ENCODE measurements around the gene XPO4.

DNA sequence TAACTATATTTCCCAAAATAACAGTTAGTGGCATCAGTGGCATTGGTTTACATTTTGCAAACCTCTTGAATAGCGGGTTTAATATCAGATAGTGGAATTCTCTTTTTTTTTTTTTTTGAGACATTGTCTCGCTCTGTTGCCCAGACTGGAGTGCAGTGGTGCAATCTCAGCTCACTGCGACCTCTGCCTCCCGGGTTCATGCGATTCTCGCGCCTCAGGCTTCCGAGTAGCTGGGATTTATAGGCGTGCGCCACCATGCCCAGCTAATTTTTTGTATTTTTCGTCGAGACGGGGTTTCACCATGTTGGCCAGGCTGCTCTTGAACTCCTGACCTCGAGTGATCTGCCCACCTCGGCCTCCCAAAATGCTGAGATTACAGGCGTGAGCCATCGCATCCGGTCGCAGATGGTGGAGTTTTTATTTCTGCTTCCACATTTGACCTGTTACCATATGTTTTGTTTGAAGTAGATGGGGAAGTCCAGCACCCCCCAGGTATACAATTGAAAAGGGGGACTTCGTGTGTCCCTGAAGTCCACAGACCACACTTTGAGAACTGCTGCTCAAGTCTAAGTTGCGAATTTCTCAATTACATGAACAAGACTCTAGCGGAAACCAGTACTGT, 40.5 kb upstream of the XPO4 start:
- TF ChIP-seq POLR2A (IDR thresholded peaks at IDR 0.05; ENCODE audit: low read length): no peak
- no peak for TF ChIP-seq GATA1 (IDR thresholded peaks at IDR 0.05; ENCODE audit: low read depth, low read length)

Measured in erythroblast (primary cell).